BLaER1 (cell line): ENCODE measurements around the gene VMP1.

Experiments
- H3K27ac ChIP-seq: shearing (Covaris generic); formaldehyde crosslinking; 2 replicates; pipeline ENCODE4 v1.8.1; 2022
- H3K27me3 ChIP-seq: shearing (Covaris generic); formaldehyde crosslinking; 2 replicates; pipeline ENCODE4 v1.8.1; 2022
- H3K36me3 ChIP-seq: shearing (Covaris generic); formaldehyde crosslinking; 2 replicates; pipeline ENCODE4 v1.8.1; 2022
- H3K4me1 ChIP-seq: shearing (Covaris generic); formaldehyde crosslinking; 2 replicates; pipeline ENCODE4 v1.8.1; 2022
- H3K4me2 ChIP-seq: shearing (Covaris generic); formaldehyde crosslinking; 2 replicates; pipeline ENCODE4 v1.8.1; 2022
- H3K4me3 ChIP-seq: shearing (Covaris generic); formaldehyde crosslinking; 2 replicates; pipeline ENCODE4 v1.8.1; 2022
- H3K9ac ChIP-seq: shearing (Covaris generic); formaldehyde crosslinking; 2 replicates; pipeline ENCODE4 v1.8.1; 2022
- H3K9me3 ChIP-seq: shearing (Covaris generic); formaldehyde crosslinking; 2 replicates; pipeline ENCODE4 v1.8.1; 2022
- H4K20me1 ChIP-seq: shearing (Covaris generic); formaldehyde crosslinking; 2 replicates; pipeline ENCODE4 v1.8.1; 2022
- Cebpa-rat ChIP-seq: shearing (Covaris generic); IDR thresholded peaks from 2 replicates; pipeline ENCODE4 v1.8.1; 2022

Gene VMP1

GRCh38 chr17:59707149-59707970, at the start of gene VMP1, which contains the start of gene PTRH2:
Gene VMP1, plus strand, starts transcription at chr17:59707654. Its CDS starts 23,793 bp downstream, at chr17:59731447.
Gene PTRH2, minus strand, starts transcription at chr17:59707430. Its CDS starts 9,452 bp downstream, at chr17:59697978.
- peak; percentile 26; the same call in 1 of the 2 replicates for TF ChIP-seq Cebpa-rat
- Histone ChIP-seq H4K20me1 (peaks cover 73% of the 10 kb centered on the region), H3K9ac (peak within 1 kb of the TSS; percentile 95), H3K27me3 (no peaks in the 10 kb centered on the region), H3K4me2 (peak within 1 kb of the TSS; percentile 94), H3K4me3 (peak within 1 kb of the TSS; percentile 87), H3K36me3 (peaks cover 30% of the 10 kb centered on the region), H3K4me1 (peaks cover 38% of the 10 kb centered on the region), H3K9me3 (no peaks in the 10 kb centered on the region), H3K27ac (peak within 1 kb of the TSS; percentile 93)

- H3K9ac ChIP-seq, result no peak overlapping the region
- H3K27me3 ChIP-seq, result no peaks in the 10 kb centered on the region
- no peak overlapping the region for H3K4me2 ChIP-seq
- H3K27ac ChIP-seq, result no peak overlapping the region
- H3K4me3 ChIP-seq, result no peak overlapping the region
- no peak for TF ChIP-seq Cebpa-rat
- H4K20me1 ChIP-seq, result 0 out of 2 replicates have a peak, but pooled peaks cover 13% of the 10 kb centered on the region
- H3K4me1 ChIP-seq, result peaks cover 30% of the 10 kb centered on the region
- H3K36me3 ChIP-seq, result peaks cover 91% of the 10 kb centered on the region
- no peaks in the 10 kb centered on the region for H3K9me3 ChIP-seq
Observed at GRCh38 chr17:59666235-59666634, 41.2 kb upstream of the VMP1 start.

GRCh38 chr17:59668816-59669215, 38.6 kb upstream of the VMP1 start:
- Histone ChIP-seq H3K4me3 (no peak overlapping the region), H3K36me3 (peaks cover 87% of the 10 kb centered on the region), H3K27ac (peak overlapping the region; percentile 31), H3K4me1 (peaks cover 30% of the 10 kb centered on the region), H3K27me3 (no peaks in the 10 kb centered on the region), H3K4me2 (peak overlapping the region; percentile 50), H3K9ac (no peak overlapping the region), H3K9me3 (no peaks in the 10 kb centered on the region), H4K20me1 (0 out of 2 replicates have a peak, but pooled peaks cover 15% of the 10 kb centered on the region)
- no peak for TF ChIP-seq Cebpa-rat

- no peaks in the 10 kb centered on the region for H3K9me3 ChIP-seq
- peak overlapping the region; percentile 50 for H3K4me2 ChIP-seq
- 0 out of 2 replicates have a peak, but pooled peaks cover 17% of the 10 kb centered on the region for H4K20me1 ChIP-seq
- no peaks in the 10 kb centered on the region for H3K27me3 ChIP-seq
- H3K36me3 ChIP-seq, result peaks cover 87% of the 10 kb centered on the region
- H3K4me3 ChIP-seq, result no peak overlapping the region
- no peak for TF ChIP-seq Cebpa-rat
- H3K9ac ChIP-seq, result no peak overlapping the region
- H3K27ac ChIP-seq, result 0 out of 2 replicates have a peak overlapping the region, but pooled peaks have one; percentile 6
- H3K4me1 ChIP-seq, result peaks cover 30% of the 10 kb centered on the region
Observed at GRCh38 chr17:59669411-59669810, 38.0 kb upstream of the VMP1 start.

GRCh38 chr17:59669944-59670343, 37.5 kb upstream of the VMP1 start:
- H3K9me3 ChIP-seq, result no peaks in the 10 kb centered on the region
- H3K4me1 ChIP-seq, result peaks cover 30% of the 10 kb centered on the region
- H3K36me3 ChIP-seq, result peaks cover 87% of the 10 kb centered on the region
- no peaks in the 10 kb centered on the region for H3K27me3 ChIP-seq
- no peak overlapping the region for H3K4me3 ChIP-seq
- 0 out of 2 replicates have a peak overlapping the region, but pooled peaks have one; percentile 6 for H3K27ac ChIP-seq
- no peak for TF ChIP-seq Cebpa-rat
- H3K9ac ChIP-seq, result no peak overlapping the region
- 0 out of 2 replicates have a peak, but pooled peaks cover 17% of the 10 kb centered on the region for H4K20me1 ChIP-seq
- H3K4me2 ChIP-seq, result no peak overlapping the region

GRCh38 chr17:59671386-59671785, 36.1 kb upstream of the VMP1 start:
- no peak overlapping the region for H3K27ac ChIP-seq
- no peaks in the 10 kb centered on the region for H3K27me3 ChIP-seq
- H4K20me1 ChIP-seq, result peaks cover 25% of the 10 kb centered on the region
- H3K4me3 ChIP-seq, result no peak overlapping the region
- H3K4me2 ChIP-seq, result no peak overlapping the region
- no peak overlapping the region for H3K9ac ChIP-seq
- peaks cover 30% of the 10 kb centered on the region for H3K4me1 ChIP-seq
- no peak for TF ChIP-seq Cebpa-rat
- H3K9me3 ChIP-seq, result no peaks in the 10 kb centered on the region
- H3K36me3 ChIP-seq, result peaks cover 86% of the 10 kb centered on the region

GRCh38 chr17:59675231-59675630, 32.2 kb upstream of the VMP1 start:
- Histone ChIP-seq H3K4me1 (peaks cover 10% of the 10 kb centered on the region; the same call in 1 of the 2 replicates), H3K36me3 (peaks cover 90% of the 10 kb centered on the region), H3K9ac (no peak overlapping the region), H3K27me3 (no peaks in the 10 kb centered on the region), H3K27ac (no peak overlapping the region), H3K4me3 (no peak overlapping the region), H3K4me2 (no peak overlapping the region), H4K20me1 (peaks cover 28% of the 10 kb centered on the region), H3K9me3 (no peaks in the 10 kb centered on the region)
- no peak for TF ChIP-seq Cebpa-rat

GRCh38 chr17:59676716-59677115, 30.7 kb upstream of the VMP1 start:
- peaks cover 43% of the 10 kb centered on the region for H4K20me1 ChIP-seq
- H3K9me3 ChIP-seq, result no peaks in the 10 kb centered on the region
- no peak overlapping the region for H3K27ac ChIP-seq
- H3K27me3 ChIP-seq, result no peaks in the 10 kb centered on the region
- no peak overlapping the region for H3K4me2 ChIP-seq
- TF ChIP-seq Cebpa-rat, result no peak
- no peak overlapping the region for H3K9ac ChIP-seq
- H3K4me1 ChIP-seq, result peaks cover 9% of the 10 kb centered on the region; the same call in 1 of the 2 replicates
- peaks cover 92% of the 10 kb centered on the region for H3K36me3 ChIP-seq
- no peak overlapping the region for H3K4me3 ChIP-seq

GRCh38 chr17:59678918-59679317, 28.5 kb upstream of the VMP1 start:
- Histone ChIP-seq H3K4me1 (peaks cover 9% of the 10 kb centered on the region; the same call in 1 of the 2 replicates), H3K9me3 (no peaks in the 10 kb centered on the region), H3K36me3 (peaks cover 96% of the 10 kb centered on the region), H3K4me2 (no peak overlapping the region), H4K20me1 (peaks cover 51% of the 10 kb centered on the region), H3K9ac (no peak overlapping the region), H3K27ac (no peak overlapping the region), H3K27me3 (no peaks in the 10 kb centered on the region), H3K4me3 (no peak overlapping the region)
- TF ChIP-seq Cebpa-rat, result no peak

- Histone ChIP-seq H3K36me3 (peaks cover 96% of the 10 kb centered on the region), H3K4me3 (no peak overlapping the region), H4K20me1 (peaks cover 62% of the 10 kb centered on the region), H3K4me1 (peaks cover 9% of the 10 kb centered on the region; the same call in 1 of the 2 replicates), H3K27me3 (no peaks in the 10 kb centered on the region), H3K27ac (no peak overlapping the region), H3K9ac (no peak overlapping the region), H3K4me2 (no peak overlapping the region), H3K9me3 (no peaks in the 10 kb centered on the region)
- TF ChIP-seq Cebpa-rat, result no peak
Observed at GRCh38 chr17:59680314-59680713, 27.1 kb upstream of the VMP1 start.
